IMR-90 (cell line): ENCODE measurements around the gene PGLYRP2. TPM values are rescaled to one million over a fixed set of nuclear protein-coding genes. Genes with fewer than 3 reads are reported as not detected.
A peak's percentile ranks its signal among the peaks of the same experiment; 100 is the strongest.

ENCODE experiments used
- ATAC-seq: fragments of 200-7000 bp; cut with Tn5 transposase; 2 replicates; pipeline ENCODE4 v1.9.1; 2020; ENCODE audit warnings: low read depth, mild to moderate bottlenecking, moderate library complexity
- BruUV-seq: library from RNA; stranded (reverse); fragments of 400-500 nt; replicated peaks from 2 replicates; lab custom pipeline; 2021; lab: Mats Ljungman, UMichigan
- CTCF ChIA-PET: fragments of 300-600 bp; formaldehyde crosslinking; extraction: SDS; loops from one replicate; lab custom pipeline; 2021; ENCODE audit warnings: antibody characterized with exemption; lab: Yijun Ruan, JAX
- POLR2A ChIA-PET: fragments of 300-600 bp; sonication (Branson Sonifier 250); formaldehyde crosslinking; loops from one replicate; lab custom pipeline; 2022; ENCODE audit warnings: antibody characterized with exemption; ENCODE audit not compliant: unreplicated experiment; lab: Charles Lee
- DNase-seq: peaks from one replicate; pipeline ENCODE4 v3.0.0; 2013
- H2AFZ ChIP-seq: replicated peaks from 2 replicates; pipeline ENCODE3; 2013; ENCODE audit warnings: low read length, mild to moderate bottlenecking; ENCODE audit not compliant: poor library complexity
- H2AK5ac ChIP-seq: 2 replicates; pipeline ENCODE4 v1.6.1; 2013; ENCODE audit warnings: low read depth, low read length, inconsistent platforms
- H2AK9ac ChIP-seq: replicated peaks from 2 replicates; pipeline ENCODE3; 2013; ENCODE audit warnings: mild to moderate bottlenecking, low read depth, low read length, moderate library complexity; ENCODE audit not compliant: poor library complexity
- H2BK120ac ChIP-seq: 2 replicates; pipeline ENCODE4 v1.6.1; 2013; ENCODE audit warnings: low read depth, low read length, inconsistent platforms
- H2BK15ac ChIP-seq: 3 replicates; pipeline ENCODE4 v1.6.1; 2013; ENCODE audit warnings: low read depth, low read length, inconsistent platforms
- H2BK20ac ChIP-seq: 2 replicates; pipeline ENCODE4 v1.6.1; 2013; ENCODE audit warnings: low read depth, mild to moderate bottlenecking, inconsistent platforms, low read length, moderate library complexity
- H2BK5ac ChIP-seq: 2 replicates; pipeline ENCODE4 v1.6.1; 2013; ENCODE audit warnings: mild to moderate bottlenecking, low read depth, low read length, inconsistent platforms; ENCODE audit not compliant: poor library complexity, severe bottlenecking
- H3K14ac ChIP-seq: replicated peaks from 2 replicates; pipeline ENCODE4 v1.6.1; 2013; ENCODE audit warnings: low read depth, low read length, inconsistent platforms
- H3K18ac ChIP-seq: 2 replicates; pipeline ENCODE4 v1.6.1; 2013; ENCODE audit warnings: low read depth, low read length, control low read depth
- H3K23ac ChIP-seq: 2 replicates; pipeline ENCODE4 v1.6.1; 2013; ENCODE audit warnings: low read depth, low read length, inconsistent platforms
- H3K27ac ChIP-seq: 2 replicates; pipeline ENCODE4 v1.5.1; 2013; ENCODE audit warnings: mild to moderate bottlenecking, control low read depth, low read length; ENCODE audit not compliant: insufficient read depth
- H3K27me3 ChIP-seq: 2 replicates; pipeline ENCODE4 v1.6.1; 2013; ENCODE audit warnings: low read length; ENCODE audit not compliant: control insufficient read depth, insufficient read depth
- H3K36me3 ChIP-seq: 2 replicates; pipeline ENCODE4 v1.6.1; 2013; ENCODE audit warnings: low read length, mixed read lengths; ENCODE audit not compliant: control insufficient read depth, insufficient read depth
- H3K4ac ChIP-seq: 2 replicates; pipeline ENCODE4 v1.6.1; 2013; ENCODE audit warnings: low read depth, low read length, inconsistent platforms
- H3K4me1 ChIP-seq: 2 replicates; pipeline ENCODE4 v1.6.1; 2013; ENCODE audit warnings: low read length, mixed read lengths; ENCODE audit not compliant: control insufficient read depth, insufficient read depth
- H3K4me2 ChIP-seq: 2 replicates; pipeline ENCODE4 v1.6.1; 2013; ENCODE audit warnings: low read depth, mild to moderate bottlenecking, control low read depth, low read length, moderate library complexity
- H3K4me3 ChIP-seq: 2 replicates; pipeline ENCODE4 v1.5.1; 2013; ENCODE audit warnings: low read depth, mild to moderate bottlenecking, control low read depth, low read length, moderate library complexity; ENCODE audit not compliant: insufficient read depth
- H3K56ac ChIP-seq: 2 replicates; pipeline ENCODE4 v1.6.1; 2013; ENCODE audit warnings: low read length, inconsistent platforms; ENCODE audit not compliant: insufficient read depth; ENCODE audit errors: extremely low read depth
- H3K79me1 ChIP-seq, 2 experiments: 2 replicates each; pipeline ENCODE4 v1.6.1; 2013; ENCODE audit warnings: low read length in 2 of 2, inconsistent platforms in 1 of 2, low read depth in 1 of 2
- H3K9ac ChIP-seq: 2 replicates; pipeline ENCODE4 v1.6.1; 2013; ENCODE audit warnings: low read depth, low read length, control low read depth
- H3K9me1 ChIP-seq: 2 replicates; pipeline ENCODE4 v1.6.1; 2013; ENCODE audit warnings: low read length, inconsistent platforms; ENCODE audit not compliant: insufficient read depth
- H3K9me3 ChIP-seq: 2 replicates; pipeline ENCODE4 v1.6.1; 2013; ENCODE audit warnings: low read length; ENCODE audit not compliant: control insufficient read depth, insufficient read depth
- H4K20me1 ChIP-seq: 2 replicates; pipeline ENCODE4 v1.6.1; 2013; ENCODE audit warnings: low read length, inconsistent platforms; ENCODE audit not compliant: insufficient read depth
- H4K5ac ChIP-seq: 2 replicates; pipeline ENCODE4 v1.6.1; 2013; ENCODE audit warnings: mild to moderate bottlenecking, low read depth, low read length, control low read depth
- H4K8ac ChIP-seq, 2 experiments: 2 replicates each; pipeline ENCODE4 v1.6.1; 2013; ENCODE audit warnings: low read depth in 2 of 2, low read length in 2 of 2, control low read depth in 1 of 2, inconsistent platforms in 1 of 2
- H4K91ac ChIP-seq: 2 replicates; pipeline ENCODE4 v1.6.1; 2013; ENCODE audit warnings: low read depth, low read length, inconsistent platforms; ENCODE audit not compliant: insufficient read depth
- BHLHE40 ChIP-seq: fragments of 150-350 bp; IDR thresholded peaks from 2 replicates; pipeline ENCODE4 v1.6.1; 2016; ENCODE audit warnings: mild to moderate bottlenecking, low read depth, low read length
- CEBPB ChIP-seq: IDR thresholded peaks from 2 replicates; pipeline ENCODE4 v1.6.1; 2012; ENCODE audit warnings: low read depth, low read length, improper control_type of control experiment
- CHD1 ChIP-seq: IDR thresholded peaks from 2 replicates; pipeline ENCODE4 v1.6.1; 2012; ENCODE audit warnings: low read depth, low read length, improper control_type of control experiment
- FOS ChIP-seq: fragments of 150-350 bp; IDR thresholded peaks from 2 replicates; pipeline ENCODE4 v1.6.1; 2016; ENCODE audit warnings: low read depth, low read length
- MAFK ChIP-seq: IDR thresholded peaks from 2 replicates; pipeline ENCODE4 v1.6.1; 2012; ENCODE audit warnings: low read depth, low read length, improper control_type of control experiment
- MAZ ChIP-seq: IDR thresholded peaks from 2 replicates; pipeline ENCODE4 v1.6.1; 2012; ENCODE audit warnings: low read depth, mild to moderate bottlenecking, low read length, improper control_type of control experiment, moderate library complexity, borderline replicate concordance
- MXI1 ChIP-seq: IDR thresholded peaks from 2 replicates; pipeline ENCODE4 v1.6.1; 2012; ENCODE audit warnings: low read depth, mild to moderate bottlenecking, low read length, moderate library complexity, borderline replicate concordance
- NFE2L2 ChIP-seq: fragments of 150-350 bp; IDR thresholded peaks from 2 replicates; pipeline ENCODE4 v1.6.1; 2016; ENCODE audit warnings: low read depth, mild to moderate bottlenecking, low read length
- POLR2A ChIP-seq: IDR thresholded peaks from 2 replicates; pipeline ENCODE4 v1.6.1; 2012; ENCODE audit warnings: mild to moderate bottlenecking, low read depth, low read length
- RAD21 ChIP-seq: IDR thresholded peaks from 2 replicates; pipeline ENCODE4 v1.6.1; 2012; ENCODE audit warnings: low read length, improper control_type of control experiment
- RCOR1 ChIP-seq: IDR thresholded peaks from 2 replicates; pipeline ENCODE4 v1.6.1; 2012; ENCODE audit warnings: mild to moderate bottlenecking, low read length, improper control_type of control experiment; ENCODE audit not compliant: insufficient replicate concordance
- RFX5 ChIP-seq: IDR thresholded peaks from 2 replicates; pipeline ENCODE4 v1.8.0; 2012; ENCODE audit warnings: low read depth, mild to moderate bottlenecking, low read length, moderate library complexity
- SMC3 ChIP-seq: fragments of 150-350 bp; IDR thresholded peaks from 2 replicates; pipeline ENCODE4 v1.6.1; 2016; ENCODE audit warnings: low read depth, mild to moderate bottlenecking, antibody characterized with exemption, low read length, moderate library complexity
- WGBS, 2 experiments: methylation state at CpG; one replicate each; pipeline versions ENCODE4 v1.1.5 to v1.1.7; 2013; ENCODE audit warnings: missing lambda C conversion rate in 2 of 2; ENCODE audit not compliant: insufficient read length in 1 of 2; ENCODE audit errors: extremely low coverage in 2 of 2; 5-methylcytosine and 5-hydroxymethylcytosine counted together
- dilution Hi-C: fragments of 300-500 bp; cut with HindIII; formaldehyde crosslinking; loops from one replicate; pipeline ENCODE4 v1.14.3; 2018; ENCODE audit warnings: low sequenced_read_pairs; ENCODE audit not compliant: unreplicated experiment
- in situ Hi-C: fragments of 300-500 bp; cut with MboI; formaldehyde crosslinking; loops from 3 replicates; pipeline ENCODE4 v1.14.3; 2019; ENCODE audit warnings: low sequenced_read_pairs, inconsistent platforms, mixed read lengths
- intact Hi-C: fragments of 100-400 bp; cut with micrococcal nuclease; formaldehyde crosslinking; loops from 2 replicates; pipeline ENCODE4 v1.10.0; 2022
- polyA plus RNA-seq, 3 experiments: library from polyadenylated mRNA; depleted of rRNA; stranded (reverse); fragments of >200 nt; gene quantifications; 2 replicates each; pipeline ENCODE4 v1.2.3, GENCODE V29; 2012; ENCODE audit warnings: low replicate concordance in 1 of 3
- total RNA-seq: library from RNA; depleted of rRNA; stranded (reverse); fragments of >200 nt; gene quantifications from 2 replicates; pipeline ENCODE4 v1.2.3, GENCODE V29; 2012
- TF ChIP-seq, protein P1 (sequence below): conservative IDR thresholded peaks from 2 replicates; pipeline ENCODE4 v1.5.1; 2012; ENCODE audit warnings: mild to moderate bottlenecking, low read depth, low read length, improper control_type of control experiment
- TF ChIP-seq, protein P2 (sequence below): fragments of 150-350 bp; IDR thresholded peaks from 2 replicates; pipeline ENCODE4 v1.6.1; 2017; ENCODE audit warnings: mild to moderate bottlenecking, antibody characterized with exemption, low read length, low read depth
- TF ChIP-seq, protein P3 (sequence below): fragments of 150-350 bp; IDR thresholded peaks from 2 replicates; pipeline ENCODE4 v1.6.1; 2016; ENCODE audit warnings: low read depth, mild to moderate bottlenecking, low read length, moderate library complexity, borderline replicate concordance

The PGLYRP2 gene
- total and polyA plus RNA-seq, 2 of the 4 experiments (the other 2 are of a cell fraction) = not detected

DNA sequence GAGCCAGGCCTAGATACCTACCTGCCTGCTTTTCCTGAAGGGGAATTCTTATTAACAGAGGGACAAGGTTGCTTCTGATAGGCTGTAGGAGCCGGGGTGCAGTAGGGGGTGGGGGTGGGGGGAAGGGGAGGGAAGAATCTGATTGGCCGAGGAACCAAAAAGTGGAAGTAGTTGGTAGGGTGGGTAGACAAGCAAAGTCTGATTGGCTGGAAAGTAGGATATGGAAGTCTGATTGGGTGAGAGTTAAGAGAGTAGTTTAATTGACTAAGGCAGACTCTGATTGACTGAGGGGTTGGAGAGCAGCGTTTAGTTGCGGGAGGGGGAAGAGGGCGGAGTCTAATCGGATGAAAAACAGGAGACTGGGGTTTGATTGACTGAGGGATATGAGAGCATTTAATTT, 19.6 kb upstream of the PGLYRP2 start:
- Histone ChIP-seq H3K79me1 (no peaks in the 10 kb centered on the region), H3K4me1 (no peaks in the 10 kb centered on the region), H2AK9ac (no peak overlapping the region), H3K14ac (no peak overlapping the region), H3K9ac (no peak overlapping the region), H2BK15ac (no peak overlapping the region), H3K18ac (no peak overlapping the region), H3K9me3 (no peaks in the 10 kb centered on the region), H3K4ac (no peak overlapping the region), H4K8ac (no peak overlapping the region), H3K27me3 (no peaks in the 10 kb centered on the region; the same call in 1 of the 2 replicates), H2BK5ac (no peak overlapping the region), H2AK5ac (no peak overlapping the region), H4K91ac (no peak overlapping the region), H3K56ac (no peak overlapping the region), H2BK20ac (no peak overlapping the region), H3K9me1 (no peaks in the 10 kb centered on the region), H3K23ac (no peak overlapping the region), H4K20me1 (no peaks in the 10 kb centered on the region), H3K4me3 (no peak overlapping the region), H3K4me2 (no peak overlapping the region), H3K36me3 (no peaks in the 10 kb centered on the region), H2AFZ (peak overlapping the region; percentile 23), H4K5ac (no peak overlapping the region), H2BK120ac (no peak overlapping the region), H3K27ac (no peak overlapping the region)
- no peak for DNase-seq
- 83% methylated on average over 1 of the region's 6 CpGs; no CpG with 5 or more reads in 1 of the 2 experiments for WGBS, 2 experiments
- intact Hi-C loops (no loop called here), in situ Hi-C loops (no loop called here), dilution Hi-C loops (no loop called here)
- BruUV-seq = no TSS peak
- CTCF ChIA-PET = no interaction called here
- no peak for ATAC-seq
- TF ChIP-seq POLR2A = no peak
- no peak for TF ChIP-seq BHLHE40
- no peak for TF ChIP-seq MXI1
- no peak for TF ChIP-seq MAFK
- no peak for TF ChIP-seq CHD1
- no peak for TF ChIP-seq CEBPB
- no peak for TF ChIP-seq NFE2L2
- TF ChIP-seq, protein P1, sequence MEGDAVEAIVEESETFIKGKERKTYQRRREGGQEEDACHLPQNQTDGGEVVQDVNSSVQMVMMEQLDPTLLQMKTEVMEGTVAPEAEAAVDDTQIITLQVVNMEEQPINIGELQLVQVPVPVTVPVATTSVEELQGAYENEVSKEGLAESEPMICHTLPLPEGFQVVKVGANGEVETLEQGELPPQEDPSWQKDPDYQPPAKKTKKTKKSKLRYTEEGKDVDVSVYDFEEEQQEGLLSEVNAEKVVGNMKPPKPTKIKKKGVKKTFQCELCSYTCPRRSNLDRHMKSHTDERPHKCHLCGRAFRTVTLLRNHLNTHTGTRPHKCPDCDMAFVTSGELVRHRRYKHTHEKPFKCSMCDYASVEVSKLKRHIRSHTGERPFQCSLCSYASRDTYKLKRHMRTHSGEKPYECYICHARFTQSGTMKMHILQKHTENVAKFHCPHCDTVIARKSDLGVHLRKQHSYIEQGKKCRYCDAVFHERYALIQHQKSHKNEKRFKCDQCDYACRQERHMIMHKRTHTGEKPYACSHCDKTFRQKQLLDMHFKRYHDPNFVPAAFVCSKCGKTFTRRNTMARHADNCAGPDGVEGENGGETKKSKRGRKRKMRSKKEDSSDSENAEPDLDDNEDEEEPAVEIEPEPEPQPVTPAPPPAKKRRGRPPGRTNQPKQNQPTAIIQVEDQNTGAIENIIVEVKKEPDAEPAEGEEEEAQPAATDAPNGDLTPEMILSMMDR = no peak
- no peak for TF ChIP-seq SMC3
- TF ChIP-seq MAZ = no peak
- TF ChIP-seq FOS = no peak
- TF ChIP-seq, protein P2, sequence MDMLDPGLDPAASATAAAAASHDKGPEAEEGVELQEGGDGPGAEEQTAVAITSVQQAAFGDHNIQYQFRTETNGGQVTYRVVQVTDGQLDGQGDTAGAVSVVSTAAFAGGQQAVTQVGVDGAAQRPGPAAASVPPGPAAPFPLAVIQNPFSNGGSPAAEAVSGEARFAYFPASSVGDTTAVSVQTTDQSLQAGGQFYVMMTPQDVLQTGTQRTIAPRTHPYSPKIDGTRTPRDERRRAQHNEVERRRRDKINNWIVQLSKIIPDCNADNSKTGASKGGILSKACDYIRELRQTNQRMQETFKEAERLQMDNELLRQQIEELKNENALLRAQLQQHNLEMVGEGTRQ = no peak
- TF ChIP-seq RAD21 = no peak
- no peak for TF ChIP-seq RCOR1
- TF ChIP-seq, protein P3, sequence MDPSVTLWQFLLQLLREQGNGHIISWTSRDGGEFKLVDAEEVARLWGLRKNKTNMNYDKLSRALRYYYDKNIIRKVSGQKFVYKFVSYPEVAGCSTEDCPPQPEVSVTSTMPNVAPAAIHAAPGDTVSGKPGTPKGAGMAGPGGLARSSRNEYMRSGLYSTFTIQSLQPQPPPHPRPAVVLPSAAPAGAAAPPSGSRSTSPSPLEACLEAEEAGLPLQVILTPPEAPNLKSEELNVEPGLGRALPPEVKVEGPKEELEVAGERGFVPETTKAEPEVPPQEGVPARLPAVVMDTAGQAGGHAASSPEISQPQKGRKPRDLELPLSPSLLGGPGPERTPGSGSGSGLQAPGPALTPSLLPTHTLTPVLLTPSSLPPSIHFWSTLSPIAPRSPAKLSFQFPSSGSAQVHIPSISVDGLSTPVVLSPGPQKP = no peak
- TF ChIP-seq RFX5 = no peak
- POLR2A ChIA-PET = no interaction called here
